ENCODE results near the gene CBX5. TPM values are rescaled to one million over a fixed set of nuclear protein-coding genes. Genes with fewer than 3 reads are reported as not detected.

The CBX5 gene
- total RNA-seq, 1 experiment from 2014 or later, result 20.5 TPM

Other genes with a start within 250 kb of the CBX5 start
- not detected in 2 replicates for gene HOXC5, start 247.1 kb downstream of the CBX5 start, total RNA-seq (2014; rRNA removed; shearing (Covaris generic); ENCODE audit: low replicate concordance)
- gene HOXC4, start 226.3 kb downstream of the CBX5 start, total RNA-seq (2014; rRNA removed; shearing (Covaris generic); ENCODE audit: low replicate concordance), result 2.3 and 5.2 TPM in 2 replicates
- 33.1 and 48.3 TPM in 2 replicates for gene SMUG1, start 91.1 kb downstream of the CBX5 start, total RNA-seq (2014; rRNA removed; shearing (Covaris generic); ENCODE audit: low replicate concordance)
- 84.7 and 146 TPM in 2 replicates for gene HNRNPA1, start 604 bp upstream of the CBX5 start, total RNA-seq (2014; rRNA removed; shearing (Covaris generic); ENCODE audit: low replicate concordance)
- 0.13 TPM in 1 of 2 replicates, not detected in the other for gene NFE2, start 20.9 kb upstream of the CBX5 start, total RNA-seq (2014; rRNA removed; shearing (Covaris generic); ENCODE audit: low replicate concordance)
- gene COPZ1, start 45.0 kb upstream of the CBX5 start, total RNA-seq (2014; rRNA removed; shearing (Covaris generic); ENCODE audit: low replicate concordance), result 243 and 381 TPM in 2 replicates
- not detected in 2 replicates for gene GPR84, start 84.4 kb upstream of the CBX5 start, total RNA-seq (2014; rRNA removed; shearing (Covaris generic); ENCODE audit: low replicate concordance)
- 0.89 TPM in 1 of 2 replicates, not detected in the other for gene ZNF385A, start 104.6 kb upstream of the CBX5 start, total RNA-seq (2014; rRNA removed; shearing (Covaris generic); ENCODE audit: low replicate concordance)
- 74.3 and 91.5 TPM in 2 replicates for gene ITGA5, start 139.1 kb upstream of the CBX5 start, total RNA-seq (2014; rRNA removed; shearing (Covaris generic); ENCODE audit: low replicate concordance)
- not detected in 2 replicates for gene GTSF1, start 193.5 kb upstream of the CBX5 start, total RNA-seq (2014; rRNA removed; shearing (Covaris generic); ENCODE audit: low replicate concordance)
- gene NCKAP1L, start 217.6 kb upstream of the CBX5 start, total RNA-seq (2014; rRNA removed; shearing (Covaris generic); ENCODE audit: low replicate concordance), result 0.07 and 0.23 TPM in 2 replicates

All from MG63 (cell line).